MM.1S (cell line): Measurements from ENCODE around the gene ZNF454.

Source experiments
- DNase-seq: peaks from one replicate; pipeline ENCODE4 v3.0.0-alpha.2; 2015
- H2AFZ ChIP-seq: fragments of 300-600 bp; sonication (generic); 2 replicates; pipeline ENCODE4 v1.6.0; 2016; ENCODE audit warnings: antibody characterized with exemption, low read length
- H3F3A ChIP-seq: fragments of 300-600 bp; sonication (generic); 2 replicates; pipeline ENCODE4 v1.6.1; 2016; ENCODE audit warnings: mild to moderate bottlenecking, antibody characterized with exemption, low read length, moderate library complexity, mixed read lengths; ENCODE audit not compliant: insufficient read depth
- H3K27ac ChIP-seq: fragments of 300-600 bp; sonication (generic); 2 replicates; pipeline ENCODE4 v1.5.1; 2016; ENCODE audit warnings: mild to moderate bottlenecking, low read length
- H3K27me3 ChIP-seq: fragments of 300-600 bp; sonication (generic); replicated peaks from 2 replicates; pipeline ENCODE4 v1.6.0; 2016; ENCODE audit warnings: low read length; ENCODE audit not compliant: insufficient read depth
- H3K36me3 ChIP-seq: fragments of 300-600 bp; sonication (generic); replicated peaks from 2 replicates; pipeline ENCODE4 v1.6.1; 2016; ENCODE audit warnings: mild to moderate bottlenecking, low read length, mixed read lengths; ENCODE audit not compliant: insufficient read depth
- H3K4me1 ChIP-seq: fragments of 300-600 bp; sonication (generic); 2 replicates; pipeline ENCODE4 v1.6.1; 2016; ENCODE audit warnings: low read length, mixed read lengths
- H3K4me2 ChIP-seq: fragments of 300-600 bp; sonication (generic); 2 replicates; pipeline ENCODE4 v1.6.0; 2016; ENCODE audit warnings: low read depth, low read length
- H3K4me3 ChIP-seq: fragments of 300-600 bp; sonication (generic); 2 replicates; pipeline ENCODE4 v1.5.1; 2016; ENCODE audit warnings: low read length, mixed read lengths
- H3K79me2 ChIP-seq: fragments of 300-600 bp; sonication (generic); 2 replicates; pipeline ENCODE4 v1.6.1; 2016; ENCODE audit warnings: mixed run types, low read length, mixed read lengths
- H3K9ac ChIP-seq: fragments of 300-600 bp; sonication (generic); 2 replicates; pipeline ENCODE4 v1.6.1; 2016; ENCODE audit warnings: low read length, mixed read lengths
- H3K9me2 ChIP-seq: fragments of 300-600 bp; sonication (generic); replicated peaks from 2 replicates; pipeline ENCODE4 v1.6.1; 2016; ENCODE audit warnings: mild to moderate bottlenecking, low read length, mixed read lengths; ENCODE audit not compliant: insufficient read depth
- H3K9me3 ChIP-seq: fragments of 300-600 bp; sonication (generic); replicated peaks from 2 replicates; pipeline ENCODE4 v1.6.1; 2016; ENCODE audit warnings: mild to moderate bottlenecking, low read length, mixed read lengths; ENCODE audit not compliant: insufficient read depth
- H4K20me1 ChIP-seq: fragments of 300-600 bp; sonication (generic); 2 replicates; pipeline ENCODE4 v1.6.1; 2016; ENCODE audit warnings: mild to moderate bottlenecking, low read length, moderate library complexity, mixed read lengths; ENCODE audit not compliant: insufficient read depth
- EZH2 ChIP-seq: fragments of 300-600 bp; sonication (generic); optimal IDR thresholded peaks from 2 replicates; pipeline ENCODE3; 2017; ENCODE audit warnings: low read depth, mild to moderate bottlenecking, antibody characterized with exemption, low read length, mixed read lengths
- EZH2phosphoT487 ChIP-seq: fragments of 300-600 bp; sonication (generic); IDR thresholded peaks from 2 replicates; pipeline ENCODE4 v1.6.1; 2018; ENCODE audit warnings: antibody characterized with exemption, low read length
- TF ChIP-seq, protein P1 (sequence below): fragments of 300-600 bp; sonication (generic); IDR thresholded peaks from 2 replicates; pipeline ENCODE4 v1.5.1; 2016; ENCODE audit warnings: antibody characterized with exemption, low read length, mixed read lengths

Gene ZNF454

DNA sequence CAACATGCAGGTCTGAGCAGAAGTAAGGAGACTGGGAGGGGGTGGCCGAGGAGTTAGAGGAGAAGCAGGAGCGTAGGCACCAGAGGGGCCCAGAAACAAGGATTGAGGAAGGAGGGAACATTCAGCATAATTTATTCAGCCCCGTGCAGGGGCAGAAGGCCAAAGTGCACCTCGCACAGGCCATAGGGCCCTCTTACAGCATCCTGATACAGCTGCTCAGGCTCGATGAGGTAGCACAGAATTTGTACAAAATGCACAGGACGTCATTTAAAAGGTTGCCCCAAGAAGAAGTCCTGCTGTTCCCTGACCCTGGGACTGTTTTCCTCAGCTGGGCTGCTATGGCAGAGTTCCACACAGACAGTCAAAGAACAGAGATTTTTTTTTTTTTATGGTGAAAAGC is 56.2 kb downstream of the ZNF454 start:
- no peaks in the 10 kb centered on the region for H3K36me3 ChIP-seq
- no peak overlapping the region for H3K4me2 ChIP-seq
- H3K9me3 ChIP-seq = no peaks in the 10 kb centered on the region
- no peaks in the 10 kb centered on the region for H3K4me1 ChIP-seq
- TF ChIP-seq EZH2 (no peak), EZH2phosphoT487 (no peak)
- TF ChIP-seq, protein P1, sequence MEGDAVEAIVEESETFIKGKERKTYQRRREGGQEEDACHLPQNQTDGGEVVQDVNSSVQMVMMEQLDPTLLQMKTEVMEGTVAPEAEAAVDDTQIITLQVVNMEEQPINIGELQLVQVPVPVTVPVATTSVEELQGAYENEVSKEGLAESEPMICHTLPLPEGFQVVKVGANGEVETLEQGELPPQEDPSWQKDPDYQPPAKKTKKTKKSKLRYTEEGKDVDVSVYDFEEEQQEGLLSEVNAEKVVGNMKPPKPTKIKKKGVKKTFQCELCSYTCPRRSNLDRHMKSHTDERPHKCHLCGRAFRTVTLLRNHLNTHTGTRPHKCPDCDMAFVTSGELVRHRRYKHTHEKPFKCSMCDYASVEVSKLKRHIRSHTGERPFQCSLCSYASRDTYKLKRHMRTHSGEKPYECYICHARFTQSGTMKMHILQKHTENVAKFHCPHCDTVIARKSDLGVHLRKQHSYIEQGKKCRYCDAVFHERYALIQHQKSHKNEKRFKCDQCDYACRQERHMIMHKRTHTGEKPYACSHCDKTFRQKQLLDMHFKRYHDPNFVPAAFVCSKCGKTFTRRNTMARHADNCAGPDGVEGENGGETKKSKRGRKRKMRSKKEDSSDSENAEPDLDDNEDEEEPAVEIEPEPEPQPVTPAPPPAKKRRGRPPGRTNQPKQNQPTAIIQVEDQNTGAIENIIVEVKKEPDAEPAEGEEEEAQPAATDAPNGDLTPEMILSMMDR = no peak
- H3F3A ChIP-seq = no peaks in the 10 kb centered on the region
- H3K79me2 ChIP-seq = no peaks in the 10 kb centered on the region
- no peak overlapping the region for H3K9ac ChIP-seq
- no peak overlapping the region for H3K27ac ChIP-seq
- H4K20me1 ChIP-seq = no peaks in the 10 kb centered on the region
- H3K9me2 ChIP-seq = no peaks in the 10 kb centered on the region
- H3K4me3 ChIP-seq = no peak overlapping the region
- no peak for DNase-seq
- H3K27me3 ChIP-seq = no peaks in the 10 kb centered on the region
- no peak overlapping the region for H2AFZ ChIP-seq

DNA sequence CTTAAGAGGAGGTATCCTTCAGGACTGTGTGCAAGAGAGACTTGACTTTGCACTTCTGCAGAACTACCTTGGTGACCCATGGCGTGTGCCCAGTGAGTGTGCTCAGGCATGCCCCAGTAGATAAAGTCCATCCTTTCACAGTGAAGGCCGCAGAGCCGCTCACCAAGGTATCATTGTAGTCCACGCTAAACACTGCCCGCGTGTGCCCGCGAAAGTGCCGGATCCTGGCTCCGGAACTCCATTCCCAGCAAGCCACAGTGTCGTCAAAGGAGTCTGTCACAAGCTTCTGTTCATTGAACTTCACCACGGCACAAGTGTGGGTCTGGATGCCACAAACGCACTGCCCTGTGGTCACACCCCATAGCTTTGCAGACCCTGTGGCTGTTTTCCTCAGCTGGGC is 57.4 kb downstream of the ZNF454 start:
- TF ChIP-seq, protein P1 = no peak
- no peak for TF ChIP-seq EZH2phosphoT487
- no peak for TF ChIP-seq EZH2
- H3K4me1 ChIP-seq = no peaks in the 10 kb centered on the region
- no peak overlapping the region for H3K4me2 ChIP-seq
- no peak overlapping the region for H3K9ac ChIP-seq
- no peaks in the 10 kb centered on the region for H4K20me1 ChIP-seq
- H3K9me3 ChIP-seq = no peaks in the 10 kb centered on the region
- no peaks in the 10 kb centered on the region for H3K79me2 ChIP-seq
- no peak for DNase-seq
- no peaks in the 10 kb centered on the region for H3F3A ChIP-seq
- no peaks in the 10 kb centered on the region for H3K27me3 ChIP-seq
- H3K36me3 ChIP-seq = no peaks in the 10 kb centered on the region
- H2AFZ ChIP-seq = no peak overlapping the region
- H3K4me3 ChIP-seq = no peak overlapping the region
- H3K9me2 ChIP-seq = no peaks in the 10 kb centered on the region
- no peak overlapping the region for H3K27ac ChIP-seq

DNA sequence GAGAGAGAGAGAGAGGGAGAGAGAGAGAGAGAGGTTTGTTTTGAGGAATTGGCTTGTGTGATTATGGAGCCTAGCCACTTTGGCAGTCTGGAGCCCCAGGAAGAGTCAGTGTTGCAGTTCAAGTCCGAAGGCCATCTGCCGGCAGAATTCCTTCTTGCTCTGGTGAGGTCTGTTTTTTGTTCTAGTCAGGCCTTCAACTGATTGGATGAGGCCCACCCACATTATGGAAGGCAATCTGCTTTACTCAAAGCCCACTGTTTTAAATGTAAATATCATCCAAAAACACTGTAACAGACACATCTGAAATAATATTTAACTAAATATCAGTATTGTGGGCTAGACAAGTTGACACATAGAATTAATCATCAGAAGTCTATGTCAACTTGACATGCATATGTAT is 65.6 kb downstream of the ZNF454 start:
- Histone ChIP-seq H3K9ac (no peak overlapping the region), H4K20me1 (no peaks in the 10 kb centered on the region), H3K9me3 (no peaks in the 10 kb centered on the region; the same call in 1 of the 2 replicates), H3K79me2 (no peaks in the 10 kb centered on the region), H3K27ac (no peak overlapping the region), H3K4me2 (no peak overlapping the region), H3K4me3 (no peak overlapping the region), H3K27me3 (0 out of 2 replicates have a peak, but pooled peaks cover 4% of the 10 kb centered on the region), H3K4me1 (no peaks in the 10 kb centered on the region), H3F3A (no peaks in the 10 kb centered on the region), H3K36me3 (no peaks in the 10 kb centered on the region), H2AFZ (no peak overlapping the region), H3K9me2 (no peaks in the 10 kb centered on the region)
- no peak for DNase-seq
- TF ChIP-seq EZH2 (no peak), EZH2phosphoT487 (no peak)
- TF ChIP-seq, protein P1 = no peak
